Spleen (tissue), 11 donors: ENCODE results near the gene TBC1D20. TPM values are rescaled to one million over a fixed set of nuclear protein-coding genes. Genes with fewer than 3 reads are reported as not detected.

ENCODE experiments used
- DNase-seq: peaks from one replicate; pipeline ENCODE4 v3.0.0-alpha.2; 2020
- H3K27ac ChIP-seq, 8 donors: fragments of 200-600 bp; sonication (generic) in 7 of 8; 1 replicate in 4 of 8; 2 replicates in 4 of 8; pipeline versions ENCODE4 v1.5.0 to v1.8.0; 2016 to 2021; ENCODE audit warnings: inconsistent platforms in 4 of 8, mild to moderate bottlenecking in 4 of 8, moderate library complexity in 1 of 8
- H3K27me3 ChIP-seq, 7 donors: fragments of 200-600 bp; sonication (generic) in 6 of 7; replicated peaks in 1 of 7; 1 replicate in 4 of 7; 2 replicates in 3 of 7; pipeline versions ENCODE4 v1.5.0 to v1.8.0; 2016 to 2021; ENCODE audit warnings: inconsistent platforms in 3 of 7, mild to moderate bottlenecking in 1 of 7
- H3K36me3 ChIP-seq, 6 donors: fragments of 200-600 bp; sonication (generic) in 5 of 6; 1 replicate in 4 of 6; 2 replicates in 2 of 6; pipeline versions ENCODE4 v1.5.0 to v1.8.0; 2016 to 2021; ENCODE audit warnings: inconsistent platforms in 2 of 6
- H3K4me1 ChIP-seq, 6 donors: fragments of 200-600 bp; sonication (generic) in 5 of 6; 1 replicate in 3 of 6; 2 replicates in 3 of 6; pipeline versions ENCODE4 v1.5.0 to v1.8.0; 2016 to 2021; ENCODE audit warnings: inconsistent platforms in 3 of 6
- H3K4me3 ChIP-seq, 8 donors: fragments of 200-600 bp; sonication (generic) in 7 of 8; 1 replicate in 4 of 8; 2 replicates in 4 of 8; pipeline versions ENCODE4 v1.5.0 to v1.8.0; 2016 to 2021; ENCODE audit warnings: inconsistent platforms in 4 of 8, mild to moderate bottlenecking in 4 of 8, moderate library complexity in 2 of 8
- H3K9me3 ChIP-seq, 8 donors: fragments of 200-600 bp; sonication (generic) in 7 of 8; 1 replicate in 4 of 8; 2 replicates in 4 of 8; pipeline versions ENCODE4 v1.5.0 to v1.8.0; 2016 to 2021; ENCODE audit warnings: inconsistent platforms in 4 of 8
- CTCF ChIP-seq, 11 experiments: fragments of 200-600 bp in 7 of 11; fragments of 450-650 bp in 4 of 11; sonication (generic) in 4 of 11; IDR thresholded peaks in 8 of 11; conservative IDR thresholded peaks in 3 of 11; 1 replicate in 7 of 11; 2 replicates in 4 of 11; pipeline versions ENCODE4 v1.4.0 to v1.8.0; 2016 to 2021; ENCODE audit warnings: antibody characterized with exemption in 11 of 11, inconsistent platforms in 4 of 11, mild to moderate bottlenecking in 1 of 11
- POLR2A ChIP-seq, 3 donors: fragments of 450-650 bp; IDR thresholded peaks; one replicate each; pipeline ENCODE4 v1.5.1; 2017; ENCODE audit warnings: antibody characterized with exemption in 3 of 3, mild to moderate bottlenecking in 1 of 3
- POLR2AphosphoS5 ChIP-seq, 3 donors: sonication (generic); formaldehyde crosslinking; IDR thresholded peaks; one replicate each; pipeline ENCODE4 v1.5.1; 2017; ENCODE audit warnings: antibody characterized with exemption in 3 of 3
- WGBS, 5 donors: extraction: QIAGEN DNeasy Blood & Tissue Kit in 3 of 5; methylation state at CpG; one replicate each; pipeline versions ENCODE4 v1.1.5 to v1.1.7; 2013 to 2018; 5-methylcytosine and 5-hydroxymethylcytosine counted together
- intact Hi-C: fragments of 100-400 bp; cut with DNase I; formaldehyde crosslinking; loops from one replicate; pipeline ENCODE4 v1.15.0; 2023; ENCODE audit warnings: low total_unique reads
- polyA plus RNA-seq, 3 donors: library from polyadenylated mRNA; stranded (reverse); fragments of 200-250 nt; gene quantifications; one replicate each; pipeline ENCODE4 v1.2.1, GENCODE V29; 2013
- total RNA-seq, 7 donors: library from RNA; depleted of rRNA in 3 of 7; stranded (reverse); fragments of >200 nt in 3 of 7; fragmentation: NEBNext Ultra II Directional in 4 of 7; extraction: Animal tissue kit (Norgen Biotek cat#: 25700) in 4 of 7; gene quantifications; one replicate each; pipeline versions ENCODE4 v1.1.0 to v1.2.1, GENCODE V29; 2016 to 2021
- donor health status: healthy with polysubstance abuse.
- donor health status: DM: no; HTN: no; CAD: no; lungs with moderate emphysema.
- donor health status: DM: no; HTN: no; CAD: no.
- donor health status: Bipolar disorder and iron deficiency.
- donor health status: healthy.
- donor health status: DM: no; HTN: no; CAD: no.
- donor health status: DM: yes; HTN: yes; CAD: no.

Gene TBC1D20
- total and polyA plus RNA-seq, 10 donors = 9.2 to 41.0 (median 32.8) TPM

- H3K9me3 ChIP-seq = no peaks in the 10 kb centered on the region
- DNase-seq = peak; percentile 43
- H3K27ac ChIP-seq = no peak overlapping the region
- WGBS, 5 donors = 95 to 99% (median 98%) methylated on average over 8 of the region's 8 CpGs
- intact Hi-C loops = no loop called here
- TF ChIP-seq CTCF (IDR thresholded peaks at IDR 0.05 in 8 of 11, conservative IDR thresholded peaks at IDR 0.05 in 3 of 11) (no peak), POLR2A (IDR thresholded peaks at IDR 0.05) (no peak), POLR2AphosphoS5 (IDR thresholded peaks at IDR 0.05) (no peak)
- H3K36me3 ChIP-seq = peaks cover 2 to 97% (median 69%) of the 10 kb centered on the region in 6 donors
- H3K4me3 ChIP-seq = no peak overlapping the region
- peaks cover 0 to 25% (median 13%) of the 10 kb centered on the region in 6 donors for H3K4me1 ChIP-seq
- no peaks in the 10 kb centered on the region for H3K27me3 ChIP-seq
Measured at GRCh38 chr20:421685-422250, 40.6 kb downstream of the TBC1D20 start.

DNA sequence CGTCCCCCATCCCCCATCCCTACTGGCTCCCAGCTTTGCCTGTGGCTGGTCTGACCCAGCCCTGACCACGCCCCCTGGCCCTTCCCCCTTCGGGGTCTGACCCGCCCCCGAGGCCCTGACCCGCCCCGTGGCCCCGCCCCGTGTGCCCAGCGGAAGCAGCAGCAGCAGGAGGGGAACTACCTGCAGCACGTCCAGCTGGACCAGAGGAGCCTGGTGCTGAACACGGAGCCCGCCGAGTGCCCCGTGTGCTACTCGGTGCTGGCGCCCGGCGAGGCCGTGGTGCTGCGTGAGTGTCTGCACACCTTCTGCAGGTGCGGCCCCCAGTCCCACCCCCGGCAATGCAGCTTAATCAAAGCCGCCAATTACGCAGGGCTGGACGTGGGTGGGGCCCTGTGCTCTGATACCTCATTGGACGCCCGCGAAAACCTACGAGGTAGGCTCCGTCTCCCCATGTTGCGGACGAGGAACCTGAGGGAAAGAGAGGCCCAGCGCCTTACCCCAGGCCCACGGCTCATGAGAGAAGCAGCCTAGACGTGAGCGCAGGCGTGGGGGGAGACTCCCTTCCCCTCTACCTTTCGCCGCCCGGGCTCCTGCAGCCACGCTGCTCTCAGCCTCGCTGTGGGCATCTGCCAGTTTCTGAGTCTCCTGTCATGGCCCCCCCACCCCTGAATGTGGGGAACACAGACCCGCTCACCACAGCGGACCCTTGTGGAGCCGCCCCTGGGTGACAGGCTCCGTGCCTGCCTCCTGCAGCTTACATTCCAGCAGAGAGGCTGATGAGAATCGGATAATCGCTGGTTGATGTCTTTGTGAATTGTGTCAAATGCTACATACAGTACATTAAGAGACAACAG lies 41.4 kb downstream of the TBC1D20 start:
- intact Hi-C loops = no loop called here
- no peak overlapping the region for H3K4me3 ChIP-seq
- H3K9me3 ChIP-seq = no peaks in the 10 kb centered on the region
- 84 to 92% (median 91%) methylated on average over 26 to 48 of the region's 49 CpGs for WGBS, 5 donors
- no peak overlapping the region for H3K27ac ChIP-seq
- H3K27me3 ChIP-seq = no peaks in the 10 kb centered on the region
- peaks cover 2 to 97% (median 71%) of the 10 kb centered on the region in 6 donors for H3K36me3 ChIP-seq
- DNase-seq = peak; percentile 86
- peak in 2 of 3 donors; percentile 21 to 38 for TF ChIP-seq POLR2AphosphoS5 (IDR thresholded peaks at IDR 0.05)
- no peak for TF ChIP-seq CTCF (IDR thresholded peaks at IDR 0.05 in 8 of 11, conservative IDR thresholded peaks at IDR 0.05 in 3 of 11)
- H3K4me1 ChIP-seq = peaks cover 0 to 33% (median 20%) of the 10 kb centered on the region in 6 donors

GRCh38 chr20:420166-420620 lies 42.1 kb downstream of the TBC1D20 start:
- Histone ChIP-seq H3K27me3 (no peaks in the 10 kb centered on the region), H3K4me1 (peaks cover 0 to 39% (median 23%) of the 10 kb centered on the region in 6 donors), H3K36me3 (peaks cover 2 to 99% (median 69%) of the 10 kb centered on the region in 6 donors), H3K27ac (peak overlapping the region in 2 of 8 donors; percentile 2 to 24), H3K9me3 (no peaks in the 10 kb centered on the region), H3K4me3 (no peak overlapping the region)
- no peak for DNase-seq
- 91 to 95% (median 94%) methylated on average over 19 to 20 of the region's 20 CpGs for WGBS, 5 donors
- TF ChIP-seq CTCF (IDR thresholded peaks at IDR 0.05 in 8 of 11, conservative IDR thresholded peaks at IDR 0.05 in 3 of 11) (no peak), POLR2A (IDR thresholded peaks at IDR 0.05) (no peak), POLR2AphosphoS5 (IDR thresholded peaks at IDR 0.05) (no peak)
- intact Hi-C loops = no loop called here
